Left lung (tissue), 10 donors: ENCODE data around the gene GSX1. TPM values are rescaled to one million over a fixed set of nuclear protein-coding genes. Genes with fewer than 3 reads are reported as not detected.

Source experiments
- ATAC-seq: fragments of 200-7000 bp; cut with Tn5 transposase; one replicate; pipeline ENCODE4 v1.9.1; 2020; ENCODE audit warnings: moderate library complexity
- DNase-seq, 4 donors: peaks; one replicate each; pipeline ENCODE4 v3.0.0-alpha.2; 2013 to 2020
- H3K27ac ChIP-seq, 2 donors: fragments of 200-600 bp; sonication (generic) in 1 of 2; one replicate each; pipeline versions ENCODE4 v1.5.0 to v1.8.0; 2020 to 2021
- H3K27me3 ChIP-seq, 2 donors: fragments of 200-600 bp; sonication (generic) in 1 of 2; one replicate each; pipeline versions ENCODE4 v1.5.0 to v1.8.0; 2020 to 2021
- H3K36me3 ChIP-seq, 2 donors: fragments of 200-600 bp; sonication (generic) in 1 of 2; one replicate each; pipeline versions ENCODE4 v1.5.0 to v1.8.0; 2020 to 2021
- H3K4me1 ChIP-seq, 2 donors: fragments of 200-600 bp; one replicate each; pipeline ENCODE4 v1.8.0; 2021
- H3K4me3 ChIP-seq, 2 donors: fragments of 200-600 bp; sonication (generic) in 1 of 2; one replicate each; pipeline versions ENCODE4 v1.5.0 to v1.8.0; 2020 to 2021; ENCODE audit warnings: mild to moderate bottlenecking in 1 of 2
- H3K9me3 ChIP-seq, 2 donors: fragments of 200-600 bp; sonication (generic) in 1 of 2; one replicate each; pipeline versions ENCODE4 v1.5.0 to v1.8.0; 2020 to 2021
- intact Hi-C, 2 donors: fragments of 100-400 bp; cut with DNase I; formaldehyde crosslinking; loops; one replicate each; pipeline versions ENCODE4 v1.11.2 to v1.14.2; 2022
- polyA plus RNA-seq, 6 donors: library from polyadenylated mRNA; unstranded; fragments of 120-200 nt; gene quantifications; one replicate each; pipeline ENCODE4 v1.2.1, GENCODE V29; 2013; ENCODE audit not compliant: insufficient read length in 6 of 6
- total RNA-seq, 2 donors: library from RNA; stranded (reverse); fragmentation: NEBNext Ultra II Directional; extraction: Animal tissue kit (Norgen Biotek cat#: 25700); gene quantifications; one replicate each; pipeline ENCODE4 v1.2.1, GENCODE V29; 2021
- TF ChIP-seq, protein P1 (sequence below), 2 donors: fragments of 200-600 bp; sonication (generic) in 1 of 2; IDR thresholded peaks; one replicate each; pipeline versions ENCODE4 v1.5.0 to v1.8.0; 2021; ENCODE audit warnings: antibody characterized with exemption in 2 of 2
- donor health status: DM: no; HTN: yes; CAD: no.
- donor health status: DM: no; HTN: no; CAD: no.

GSX1 gene
- total and polyA plus RNA-seq, 8 donors = not detected

DNA sequence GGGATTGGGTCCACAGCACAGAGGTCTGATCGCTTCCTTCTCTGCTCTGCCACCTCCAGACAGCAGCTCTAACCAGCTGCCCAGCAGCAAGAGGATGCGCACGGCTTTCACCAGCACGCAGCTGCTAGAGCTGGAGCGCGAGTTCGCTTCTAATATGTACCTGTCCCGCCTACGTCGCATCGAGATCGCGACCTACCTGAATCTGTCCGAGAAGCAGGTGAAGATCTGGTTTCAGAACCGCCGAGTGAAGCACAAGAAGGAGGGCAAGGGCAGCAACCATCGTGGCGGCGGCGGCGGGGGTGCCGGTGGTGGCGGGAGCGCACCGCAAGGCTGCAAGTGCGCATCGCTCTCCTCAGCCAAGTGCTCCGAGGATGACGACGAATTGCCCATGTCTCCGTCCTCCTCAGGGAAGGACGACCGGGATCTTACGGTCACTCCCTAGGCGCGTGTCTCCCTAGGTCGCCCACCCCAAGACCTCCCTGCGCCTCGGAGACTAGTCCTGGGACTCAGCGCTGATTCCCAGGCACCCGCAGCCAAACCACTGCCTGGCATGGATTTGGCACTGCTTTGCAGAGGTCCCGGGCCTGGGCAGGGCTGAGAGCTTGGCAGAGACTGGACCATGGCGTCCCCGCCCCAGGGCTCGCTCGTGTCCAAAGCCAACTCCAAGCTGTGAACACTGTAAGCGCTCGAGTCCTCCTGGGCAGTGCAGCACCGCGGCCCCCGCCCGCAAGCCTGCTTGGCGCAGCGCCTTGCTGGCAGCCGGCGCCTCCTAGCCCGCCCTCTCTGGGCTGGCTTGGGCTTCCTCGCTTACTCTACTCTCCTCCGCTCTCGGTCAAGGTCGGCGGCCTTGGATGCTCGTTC lies 1.5 kb downstream of the GSX1 start:
- peaks cover 100% of the 10 kb centered on the region in 2 donors for H3K27me3 ChIP-seq
- TF ChIP-seq, protein P1, sequence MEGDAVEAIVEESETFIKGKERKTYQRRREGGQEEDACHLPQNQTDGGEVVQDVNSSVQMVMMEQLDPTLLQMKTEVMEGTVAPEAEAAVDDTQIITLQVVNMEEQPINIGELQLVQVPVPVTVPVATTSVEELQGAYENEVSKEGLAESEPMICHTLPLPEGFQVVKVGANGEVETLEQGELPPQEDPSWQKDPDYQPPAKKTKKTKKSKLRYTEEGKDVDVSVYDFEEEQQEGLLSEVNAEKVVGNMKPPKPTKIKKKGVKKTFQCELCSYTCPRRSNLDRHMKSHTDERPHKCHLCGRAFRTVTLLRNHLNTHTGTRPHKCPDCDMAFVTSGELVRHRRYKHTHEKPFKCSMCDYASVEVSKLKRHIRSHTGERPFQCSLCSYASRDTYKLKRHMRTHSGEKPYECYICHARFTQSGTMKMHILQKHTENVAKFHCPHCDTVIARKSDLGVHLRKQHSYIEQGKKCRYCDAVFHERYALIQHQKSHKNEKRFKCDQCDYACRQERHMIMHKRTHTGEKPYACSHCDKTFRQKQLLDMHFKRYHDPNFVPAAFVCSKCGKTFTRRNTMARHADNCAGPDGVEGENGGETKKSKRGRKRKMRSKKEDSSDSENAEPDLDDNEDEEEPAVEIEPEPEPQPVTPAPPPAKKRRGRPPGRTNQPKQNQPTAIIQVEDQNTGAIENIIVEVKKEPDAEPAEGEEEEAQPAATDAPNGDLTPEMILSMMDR (IDR thresholded peaks at IDR 0.05) = no peak
- peak in 1 of 4 donors; percentile 70 for DNase-seq
- no peak overlapping the region for H3K27ac ChIP-seq
- peaks cover 0 to 34% of the 10 kb centered on the region in 2 donors for H3K4me1 ChIP-seq
- H3K4me3 ChIP-seq = no peak overlapping the region
- H3K36me3 ChIP-seq = no peaks in the 10 kb centered on the region
- H3K9me3 ChIP-seq = no peaks in the 10 kb centered on the region
- intact Hi-C loops = no loop called here
- ATAC-seq = no peak

DNA sequence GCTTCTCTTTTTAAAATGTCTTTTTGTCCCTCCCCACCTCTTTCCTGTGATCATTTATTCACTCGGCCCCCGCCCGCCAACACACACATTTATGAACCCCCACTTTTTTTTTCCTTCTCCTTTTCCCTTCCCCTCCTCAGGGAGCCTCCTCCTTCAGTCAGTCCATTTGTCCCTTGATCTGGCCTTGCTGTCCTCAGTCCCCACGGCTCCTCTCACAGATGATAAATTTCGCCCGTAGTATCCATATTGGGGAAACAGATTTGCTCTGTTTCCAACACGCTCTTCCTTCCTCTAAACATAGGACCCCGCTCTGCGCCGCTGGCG lies 2.0 kb downstream of the GSX1 start:
- Histone ChIP-seq H3K4me3 (no peak overlapping the region), H3K36me3 (no peaks in the 10 kb centered on the region), H3K4me1 (peaks cover 0 to 32% of the 10 kb centered on the region in 2 donors), H3K27ac (no peak overlapping the region), H3K9me3 (no peaks in the 10 kb centered on the region), H3K27me3 (peaks cover 94 to 99% of the 10 kb centered on the region in 2 donors)
- ATAC-seq = no peak
- DNase-seq = no peak
- intact Hi-C loops = no loop called here
- TF ChIP-seq, protein P1 (IDR thresholded peaks at IDR 0.05) = no peak

DNA sequence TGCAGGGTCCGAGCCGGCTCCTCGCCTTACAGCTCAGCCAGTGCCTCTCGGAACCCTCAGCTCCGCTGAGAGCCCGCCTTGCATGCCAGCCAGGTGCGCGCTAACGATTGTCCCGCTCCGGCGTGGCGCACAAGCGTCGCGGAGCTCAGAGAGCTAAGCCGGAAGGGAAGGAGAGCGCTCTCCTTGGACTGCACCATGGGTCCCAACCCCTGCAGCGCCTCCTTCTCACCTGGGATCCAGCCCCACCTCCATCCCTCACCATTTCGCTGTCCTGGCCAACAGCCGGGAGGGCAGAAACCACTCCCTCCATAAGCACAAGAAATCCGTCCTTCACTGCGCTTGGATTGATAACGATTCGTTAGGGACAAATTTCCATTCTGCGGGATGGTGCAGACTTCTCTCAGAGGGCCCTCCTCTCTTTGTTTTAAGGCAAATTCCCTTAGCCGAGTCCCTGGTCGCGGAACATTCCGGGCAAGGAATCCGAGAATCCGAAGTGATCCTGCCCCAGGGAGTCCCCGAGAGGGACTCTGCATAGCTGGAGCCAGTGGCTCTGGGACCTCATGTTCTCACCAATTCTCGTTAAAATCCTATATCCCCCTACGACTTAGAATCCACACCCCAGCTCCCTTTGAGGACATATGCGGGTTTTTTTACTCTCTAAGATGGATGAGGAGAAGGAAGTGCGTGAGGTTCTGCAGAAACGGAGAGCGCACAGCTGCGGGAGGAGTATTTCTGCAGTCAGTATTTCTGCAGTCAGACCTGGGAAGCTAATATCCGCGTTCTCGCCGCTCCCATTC lies 2.8 kb downstream of the GSX1 start:
- no peak for ATAC-seq
- H3K4me1 ChIP-seq = peaks cover 0 to 24% of the 10 kb centered on the region in 2 donors
- H3K36me3 ChIP-seq = no peaks in the 10 kb centered on the region
- H3K27me3 ChIP-seq = peaks cover 90 to 99% of the 10 kb centered on the region in 2 donors
- DNase-seq = no peak
- intact Hi-C loops = no loop called here
- H3K27ac ChIP-seq = no peak overlapping the region
- no peaks in the 10 kb centered on the region for H3K9me3 ChIP-seq
- no peak overlapping the region for H3K4me3 ChIP-seq
- TF ChIP-seq, protein P1 (IDR thresholded peaks at IDR 0.05) = no peak

GRCh38 chr13:27795718-27796019 lies 3.4 kb downstream of the GSX1 start:
- TF ChIP-seq, protein P1 (IDR thresholded peaks at IDR 0.05) = no peak
- no peaks in the 10 kb centered on the region for H3K36me3 ChIP-seq
- ATAC-seq = no peak
- H3K4me1 ChIP-seq = peaks cover 0 to 19% of the 10 kb centered on the region in 2 donors
- H3K27ac ChIP-seq = no peak overlapping the region
- H3K27me3 ChIP-seq = peaks cover 86 to 99% of the 10 kb centered on the region in 2 donors
- DNase-seq = no peak
- H3K9me3 ChIP-seq = no peaks in the 10 kb centered on the region
- intact Hi-C loops = no loop called here
- no peak overlapping the region for H3K4me3 ChIP-seq

GRCh38 chr13:27796544-27797227 lies 4.4 kb downstream of the GSX1 start:
- no peak overlapping the region for H3K27ac ChIP-seq
- TF ChIP-seq, protein P1 (IDR thresholded peaks at IDR 0.05) = no peak
- no peak for DNase-seq
- H3K9me3 ChIP-seq = no peaks in the 10 kb centered on the region
- no peaks in the 10 kb centered on the region for H3K36me3 ChIP-seq
- peaks cover 0 to 10% of the 10 kb centered on the region in 2 donors for H3K4me1 ChIP-seq
- ATAC-seq = no peak
- intact Hi-C loops = no loop called here
- peaks cover 76 to 99% of the 10 kb centered on the region in 2 donors for H3K27me3 ChIP-seq
- H3K4me3 ChIP-seq = no peak overlapping the region
